ENCODE measurements around the gene FAM161B.
"Not testable (repeated sequence)": the region's sequence is repeated elsewhere in the genome, so short reads cannot be mapped to it uniquely, and the experiment has no call there.

FAM161B gene

GRCh38 chr14:73942180-73942579 lies 7.7 kb downstream of the FAM161B start:
- DNase-seq, result no peak

- DNase-seq, result no peak
Observed at GRCh38 chr14:73937012-73937411, 12.9 kb downstream of the FAM161B start.

- no peak for DNase-seq
Observed at GRCh38 chr14:73936548-73936947, 13.3 kb downstream of the FAM161B start.

- DNase-seq, result no peak
Observed at GRCh38 chr14:73935666-73936065, 14.2 kb downstream of the FAM161B start.

- no peak for DNase-seq
Observed at GRCh38 chr14:73924337-73924736, 25.6 kb downstream of the FAM161B start.

- not testable (repeated sequence) for DNase-seq
Observed at GRCh38 chr14:73919457-73919856, 30.4 kb downstream of the FAM161B start.

GRCh38 chr14:73916324-73916723 lies 33.6 kb downstream of the FAM161B start:
- DNase-seq, result no peak

GRCh38 chr14:73913256-73913655 lies 36.6 kb downstream of the FAM161B start:
- DNase-seq, result no peak

GRCh38 chr14:73909681-73910080 lies 40.2 kb downstream of the FAM161B start:
- DNase-seq, result no peak

- no peak for DNase-seq
Observed at GRCh38 chr14:73903028-73903427, 46.9 kb downstream of the FAM161B start.

- no peak for DNase-seq
Observed at GRCh38 chr14:73896521-73896920, 53.4 kb downstream of the FAM161B start.

GRCh38 chr14:73895939-73896338 lies 54.0 kb downstream of the FAM161B start:
- DNase-seq, result no peak

GRCh38 chr14:73894180-73894687 lies 55.7 kb downstream of the FAM161B start:
- DNase-seq, result not testable (repeated sequence)

- no peak for DNase-seq
Observed at GRCh38 chr14:73889376-73889775, 60.5 kb downstream of the FAM161B start.

- no peak for DNase-seq
Observed at GRCh38 chr14:73888971-73889370, 60.9 kb downstream of the FAM161B start.

GRCh38 chr14:73888460-73888725 lies 61.5 kb downstream of the FAM161B start:
- DNase-seq, result no peak

- DNase-seq, result no peak
Observed at GRCh38 chr14:73887694-73888459, 62.0 kb downstream of the FAM161B start.

- DNase-seq, result no peak
Observed at GRCh38 chr14:73887318-73887616, 62.6 kb downstream of the FAM161B start.

GRCh38 chr14:73886449-73887317 lies 63.2 kb downstream of the FAM161B start, which contains the start of gene ZNF410:
TSS of gene ZNF410 (plus strand) at chr14:73886859. CDS start at chr14:73892176, 5,317 bp downstream.
- peak; percentile 91 for DNase-seq

- no peak for DNase-seq
Observed at GRCh38 chr14:73884438-73885190, 65.3 kb downstream of the FAM161B start.
